ENCODE measurements around the gene ABHD16A.

The ABHD16A gene

DNA sequence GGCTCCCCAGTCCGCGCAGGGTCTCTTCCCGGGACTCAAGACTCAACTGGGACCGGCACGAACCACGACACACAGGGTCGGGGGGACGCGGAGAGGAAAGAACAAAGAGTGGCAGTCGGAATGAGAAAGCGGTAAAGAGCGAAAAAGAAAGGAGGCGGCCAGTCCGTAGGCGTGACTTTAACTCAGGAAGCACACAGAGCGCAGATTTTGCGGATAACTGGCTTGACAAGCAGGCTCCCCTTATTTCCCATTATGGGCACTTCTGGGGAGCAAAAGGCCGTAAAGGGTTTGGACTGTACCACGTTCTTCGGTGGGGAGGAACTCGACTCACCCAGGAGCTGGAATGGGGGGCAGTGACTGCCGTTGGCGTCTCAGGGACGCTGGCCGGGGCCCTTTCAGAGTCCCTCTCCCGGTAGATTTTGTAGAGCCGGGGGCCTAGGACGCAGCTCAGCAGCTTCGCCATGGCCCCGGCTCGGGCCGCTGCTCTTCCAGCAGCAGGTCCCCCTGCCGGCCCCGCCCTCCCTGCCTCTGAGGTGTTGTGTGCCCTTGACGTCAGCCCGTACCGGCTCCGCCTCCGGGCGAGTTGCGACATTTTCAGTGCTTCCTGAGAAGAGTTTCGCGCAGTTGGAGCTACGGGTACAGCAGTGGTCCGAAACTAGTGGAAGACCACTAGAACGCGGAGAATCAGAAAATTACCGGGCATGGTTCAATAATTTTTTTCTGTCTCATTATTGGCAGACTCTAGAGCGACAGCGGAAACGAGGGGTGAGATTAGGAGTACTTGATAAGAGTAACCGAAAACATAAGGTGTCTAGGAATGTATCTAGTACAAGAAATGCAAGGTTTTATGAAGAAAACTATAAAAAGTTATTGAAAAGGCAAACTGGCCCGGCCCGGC is at the start of gene ABHD16A:
Gene ABHD16A, minus strand, starts transcription at position 506 of the 898 bp plus-strand sequence. Its CDS starts 43 bp downstream, at position 463.
- peak; percentile 97 for FAIRE-seq

DNA sequence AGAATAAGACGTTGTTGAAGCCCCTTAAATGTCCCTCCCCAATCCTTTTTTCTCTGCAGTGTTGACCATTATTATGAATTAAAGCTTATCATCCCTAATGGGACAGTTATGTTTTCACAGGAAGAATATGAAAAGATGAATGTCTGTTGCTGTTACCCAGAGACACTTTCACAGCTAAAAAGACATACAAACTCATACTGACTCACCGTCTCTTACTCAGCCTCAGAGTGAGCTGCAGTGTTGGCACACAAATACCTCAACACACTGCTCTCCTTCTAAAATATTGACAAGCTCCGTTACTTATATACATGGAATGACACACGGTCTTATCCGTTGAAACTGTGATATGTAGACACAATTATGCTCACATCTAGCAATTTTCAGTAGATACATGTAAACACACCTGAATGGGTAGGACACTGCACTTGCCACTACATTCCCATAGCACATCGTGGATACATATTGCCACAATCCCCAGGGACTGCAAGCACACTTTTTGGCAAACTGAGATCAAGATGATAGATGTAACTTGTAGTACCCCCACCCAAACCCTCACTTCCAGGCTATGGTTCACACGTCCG is 49.7 kb upstream of the ABHD16A start:
- no peak for FAIRE-seq

DNA sequence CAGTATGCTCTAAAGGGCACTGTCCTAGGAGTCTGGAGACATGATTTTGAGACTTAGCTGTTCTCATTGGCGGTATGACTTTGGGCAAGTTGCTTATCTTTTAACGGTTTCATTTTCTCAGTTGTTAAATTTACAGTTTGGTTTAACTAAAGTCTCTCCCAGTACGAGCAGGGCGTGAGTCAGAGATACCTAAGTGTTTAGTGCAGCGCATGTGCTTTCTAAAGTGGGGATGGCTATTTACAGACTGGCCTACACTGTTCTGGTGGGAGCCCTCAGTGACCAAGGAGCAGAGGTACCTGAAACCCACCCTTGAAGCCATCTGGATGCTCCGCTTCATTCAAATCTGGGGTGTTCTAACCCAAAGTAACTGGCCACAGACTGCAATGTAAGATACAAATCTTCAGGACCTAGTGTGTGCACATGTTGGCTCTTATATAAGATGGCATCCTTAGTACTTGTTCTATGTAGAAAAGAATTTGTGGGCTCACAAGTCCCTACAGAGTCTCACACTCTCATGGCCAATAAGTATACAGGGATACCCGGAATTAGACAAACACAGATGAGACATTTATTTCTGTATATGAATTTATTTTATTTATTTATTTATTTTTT is 47.4 kb upstream of the ABHD16A start:
- FAIRE-seq = no peak

DNA sequence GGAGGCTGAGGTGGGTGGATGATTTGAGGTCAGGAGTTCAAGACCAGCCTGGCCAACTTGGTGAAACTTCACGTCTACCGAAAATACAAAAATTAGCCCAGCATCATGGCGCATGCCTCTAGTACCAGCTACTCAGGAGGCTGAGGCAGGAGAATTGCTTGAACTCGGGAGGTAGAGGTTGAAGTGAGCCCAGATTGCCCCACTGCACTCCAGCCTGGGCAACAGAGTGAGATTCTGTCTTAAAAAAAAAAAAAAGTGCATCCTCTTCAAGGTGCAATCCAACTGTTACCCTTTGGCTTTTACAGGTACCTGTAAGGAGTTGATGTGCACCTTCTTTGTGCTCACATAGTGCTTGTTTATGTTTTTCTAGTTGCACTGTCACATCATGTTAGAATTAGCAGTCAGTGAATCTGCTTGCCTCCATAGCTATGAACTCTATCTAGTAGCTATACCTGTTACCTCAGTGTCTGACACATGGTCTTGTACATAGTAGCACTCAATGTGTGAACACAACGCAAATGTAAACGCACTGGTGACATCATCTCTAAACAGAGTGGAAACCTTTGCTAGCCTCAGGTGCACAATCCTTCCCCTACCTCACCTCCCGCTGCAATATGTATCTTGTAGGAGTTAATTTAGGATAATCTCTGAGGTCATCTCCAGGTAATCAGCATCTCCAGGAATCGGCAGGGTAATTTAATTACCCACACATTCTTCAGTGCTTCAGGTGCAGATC is 46.3 kb upstream of the ABHD16A start:
- no peak for FAIRE-seq

DNA sequence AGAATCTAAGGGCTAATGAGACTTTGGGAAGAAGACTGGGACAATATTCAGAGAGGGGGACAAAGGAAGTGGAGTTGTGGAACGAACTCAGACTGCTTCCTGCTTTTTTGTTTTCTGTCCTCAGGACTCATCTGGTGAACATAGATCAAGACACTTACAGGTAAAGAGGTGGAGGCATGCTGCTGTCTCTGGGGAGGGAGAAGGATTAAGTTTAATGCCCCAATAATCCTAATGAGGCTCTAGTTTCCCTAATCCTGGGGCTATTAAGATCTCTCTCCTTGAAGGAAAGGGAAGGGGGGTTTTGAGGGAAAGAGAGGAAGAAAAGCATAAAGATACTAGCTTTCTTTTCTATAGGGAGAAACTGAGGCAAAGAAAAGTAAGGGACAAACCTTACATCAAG is 41.3 kb upstream of the ABHD16A start:
- FAIRE-seq = no peak

DNA sequence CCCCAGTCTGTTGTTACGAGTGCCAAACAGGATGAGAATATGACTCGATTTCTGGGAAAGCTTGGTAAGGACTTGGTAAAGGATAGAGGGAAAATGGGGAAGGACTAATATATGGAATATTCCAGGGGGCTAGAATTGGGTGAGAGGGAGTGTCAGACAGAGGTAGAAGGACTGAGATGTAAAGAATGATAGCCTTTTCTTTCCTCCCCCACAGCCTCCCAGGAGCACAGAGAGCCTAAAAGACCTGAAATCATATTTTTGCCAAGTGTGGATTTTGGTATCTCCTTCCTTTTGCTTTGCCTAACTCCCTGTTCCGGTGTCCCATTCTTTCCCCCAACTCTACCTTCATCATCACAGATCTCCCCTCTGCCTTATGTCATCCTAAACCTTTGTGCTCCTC is 39.8 kb upstream of the ABHD16A start:
- no peak for FAIRE-seq

DNA sequence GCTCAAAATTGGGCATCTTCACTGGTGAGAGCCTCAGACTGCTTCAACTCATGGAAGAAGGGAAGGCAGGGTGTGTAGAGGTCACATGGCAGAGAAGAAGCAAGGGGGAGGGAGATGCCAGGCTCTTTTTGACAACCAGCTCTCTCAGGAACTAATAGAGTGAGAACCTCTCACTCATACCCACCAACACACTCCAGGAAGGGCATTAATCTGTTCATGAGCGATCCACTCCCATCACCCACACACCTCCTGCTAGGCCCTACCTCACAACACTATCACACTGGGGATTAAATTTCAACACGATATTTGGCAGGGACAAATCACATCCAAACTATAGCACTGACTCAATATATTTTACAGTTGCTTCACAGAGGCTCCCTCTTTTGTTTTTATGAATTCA is 38.7 kb upstream of the ABHD16A start:
- no peak for FAIRE-seq

DNA sequence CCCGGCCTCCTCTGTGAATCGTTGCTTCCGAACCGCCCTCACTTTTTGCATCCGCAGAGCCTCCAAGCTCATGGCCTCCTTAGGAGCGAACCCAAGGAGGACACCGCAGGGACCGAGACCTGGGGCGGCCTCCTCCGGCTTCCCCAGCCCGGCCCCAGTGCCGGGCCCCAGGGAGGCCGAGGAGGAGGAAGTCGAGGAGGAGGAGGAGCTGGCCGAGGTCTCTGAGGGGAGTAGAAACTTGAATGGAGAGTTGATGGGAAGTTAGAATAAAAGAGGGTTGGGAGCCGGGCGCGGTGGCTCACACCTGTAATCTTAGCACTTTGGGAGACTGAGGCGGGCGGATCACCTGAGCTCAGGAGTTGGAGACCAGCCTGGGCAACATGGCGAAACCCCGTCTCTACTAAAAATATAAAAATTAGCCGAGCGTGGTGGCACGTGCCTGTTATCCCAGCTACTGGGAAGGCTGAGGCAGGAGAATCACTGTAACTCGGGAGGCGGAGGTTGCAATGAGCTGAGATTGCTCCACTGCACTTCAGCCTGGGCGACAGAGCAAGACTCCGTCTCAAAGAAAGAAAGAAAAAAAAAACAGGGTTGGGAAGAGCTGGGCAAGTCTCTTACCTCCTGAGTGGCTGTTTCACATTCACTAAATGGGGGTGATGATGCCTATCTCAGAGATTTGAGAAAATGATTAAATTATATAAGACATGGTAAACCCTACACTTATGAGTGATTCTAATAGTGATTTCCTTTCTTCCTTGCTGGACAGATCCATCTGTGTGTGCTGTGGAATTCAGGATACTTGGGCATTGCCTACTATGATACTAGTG is 37.5 kb upstream of the ABHD16A start:
- no peak for FAIRE-seq

DNA sequence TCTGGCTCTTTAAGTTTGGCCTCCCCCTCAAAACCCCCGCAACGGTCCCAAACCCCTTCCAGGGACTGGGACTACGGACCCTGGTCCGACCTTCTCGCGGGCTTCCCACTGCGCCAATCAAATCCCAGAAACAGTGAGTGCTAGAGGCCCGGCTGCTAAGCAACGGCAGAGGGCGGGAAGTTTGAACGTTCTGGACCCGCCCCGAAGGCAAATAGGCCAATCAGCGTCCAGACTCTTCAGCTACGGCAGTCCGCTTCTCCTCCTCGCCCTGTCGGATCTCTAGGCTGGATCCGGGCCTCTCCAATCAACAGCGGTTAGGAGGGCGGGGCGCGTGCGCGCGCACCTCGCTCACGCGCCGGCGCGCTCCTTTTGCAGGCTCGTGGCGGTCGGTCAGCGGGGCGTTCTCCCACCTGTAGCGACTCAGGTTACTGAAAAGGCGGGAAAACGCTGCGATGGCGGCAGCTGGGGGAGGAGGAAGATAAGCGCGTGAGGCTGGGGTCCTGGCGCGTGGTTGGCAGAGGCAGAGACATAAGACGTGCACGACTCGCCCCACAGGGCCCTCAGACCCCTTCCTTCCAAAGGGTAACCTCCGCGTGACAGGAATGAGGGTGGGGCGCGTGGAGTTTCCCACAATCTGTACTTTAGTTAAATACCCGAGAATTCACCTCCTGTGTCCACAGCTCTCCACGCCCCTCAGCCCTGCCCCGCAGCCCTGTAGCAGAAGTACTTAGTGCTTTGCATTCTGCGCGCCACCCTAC is 36.7 kb upstream of the ABHD16A start, which contains the start of gene MSH5:
Gene MSH5, plus strand, starts transcription at position 367 of the 758 bp plus-strand sequence. CDS start 462 bp downstream, outside the sequence.
- FAIRE-seq = peak; percentile 97

DNA sequence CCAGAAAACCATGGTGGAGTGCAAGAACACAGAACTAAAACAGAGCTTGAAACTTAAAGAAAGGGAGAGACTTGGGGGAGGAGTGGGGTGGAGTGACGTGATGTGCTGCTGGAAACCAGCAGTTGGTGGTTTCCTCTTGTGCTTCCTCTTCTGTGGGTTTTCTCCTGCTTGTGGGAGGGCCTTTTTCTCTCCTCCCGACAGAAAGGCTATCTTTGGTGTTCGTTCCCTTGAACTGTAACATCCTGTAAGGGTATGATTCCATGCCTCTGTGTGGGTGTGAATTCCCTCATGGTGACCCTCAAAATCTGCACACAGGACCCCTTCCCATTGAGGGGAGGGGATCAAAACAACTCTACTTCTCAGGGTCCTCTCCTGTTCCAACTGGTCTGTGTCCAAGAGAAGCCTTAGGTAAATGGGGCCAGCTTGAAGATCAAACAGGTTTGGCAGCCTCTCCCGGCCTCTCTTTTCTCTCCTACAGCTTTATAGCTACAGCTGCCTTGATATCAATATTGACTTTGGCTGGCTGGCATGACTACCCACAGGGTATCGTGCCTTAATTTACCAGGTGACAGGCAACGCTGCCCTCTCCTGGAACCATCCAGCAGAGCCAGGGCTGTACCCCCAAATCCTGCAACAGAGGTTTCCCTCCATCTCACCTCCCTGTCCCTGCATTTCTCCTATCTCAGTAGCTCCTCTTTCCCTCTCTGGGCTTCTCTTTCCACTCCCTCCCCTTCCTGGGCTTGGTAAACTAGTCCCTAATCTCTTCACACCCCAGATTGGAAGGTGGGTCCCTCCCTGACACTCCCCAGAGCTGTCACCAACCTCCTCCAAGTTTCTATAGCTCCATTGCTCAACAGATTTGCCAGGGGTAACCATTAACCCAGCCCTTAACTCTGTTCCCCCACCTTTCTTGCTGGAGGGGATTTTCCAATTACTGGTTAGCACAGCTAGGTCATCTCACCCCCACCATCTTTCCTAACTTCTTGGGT is 35.2 kb upstream of the ABHD16A start:
- FAIRE-seq = peak; percentile 68

DNA sequence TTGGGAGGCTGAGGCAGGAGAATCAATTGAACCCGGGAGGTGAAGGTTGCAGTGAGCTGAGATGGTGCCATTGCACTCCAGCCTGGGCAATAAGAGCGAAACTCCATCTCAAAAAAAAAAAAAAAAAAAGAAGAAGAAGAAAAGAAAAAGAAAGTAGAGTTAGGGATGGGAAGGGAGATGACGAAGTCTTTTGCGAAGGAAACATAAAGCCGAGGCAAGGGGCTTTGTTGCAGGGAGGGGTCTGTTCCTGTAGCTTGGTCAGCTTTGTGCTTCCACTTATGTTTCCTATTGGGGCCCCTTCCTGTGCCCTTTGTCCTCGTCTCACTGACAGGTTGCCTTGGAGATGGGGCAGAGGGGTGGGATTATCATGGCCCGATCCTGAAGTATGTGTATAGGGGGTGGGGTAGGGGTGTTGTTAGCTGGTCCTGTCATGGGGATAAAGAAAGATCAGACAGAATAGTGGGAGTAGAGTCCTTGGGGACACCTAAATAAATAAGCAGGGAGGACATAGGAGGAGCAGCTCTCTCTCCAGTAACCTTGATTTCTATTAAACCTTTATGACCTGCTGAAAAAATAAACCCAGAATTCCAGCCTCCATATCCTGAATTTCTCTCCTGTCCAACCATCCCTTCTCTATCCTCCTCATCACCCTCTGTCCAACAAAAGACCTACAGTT is 34.3 kb upstream of the ABHD16A start:
- no peak for FAIRE-seq

DNA sequence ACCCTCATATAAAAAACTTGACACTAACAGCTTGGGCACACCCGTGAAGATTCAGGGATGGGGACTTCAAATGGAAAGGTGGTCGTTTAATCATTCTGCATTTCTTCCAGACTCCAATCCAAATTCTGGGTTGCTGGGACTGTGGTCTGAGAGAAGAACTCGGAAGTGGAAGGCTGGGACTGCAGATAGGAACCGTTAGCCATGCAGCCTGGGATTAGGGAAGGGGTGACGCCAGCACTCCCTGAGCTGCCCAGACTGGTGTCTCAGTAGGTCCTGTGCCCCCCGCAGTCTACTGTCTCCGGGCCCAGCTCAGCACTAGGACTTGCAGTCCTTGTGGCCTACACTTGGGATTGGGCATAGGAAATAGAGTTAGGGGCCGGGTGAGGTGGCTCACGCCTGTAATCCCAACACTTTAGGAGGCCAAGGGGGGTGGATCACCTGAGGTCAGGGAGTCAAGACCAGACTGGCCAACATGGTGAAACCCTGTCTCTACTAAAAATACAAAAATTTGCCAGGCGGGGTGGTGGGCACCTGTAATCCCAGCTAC is 33.7 kb upstream of the ABHD16A start:
- FAIRE-seq = no peak

DNA sequence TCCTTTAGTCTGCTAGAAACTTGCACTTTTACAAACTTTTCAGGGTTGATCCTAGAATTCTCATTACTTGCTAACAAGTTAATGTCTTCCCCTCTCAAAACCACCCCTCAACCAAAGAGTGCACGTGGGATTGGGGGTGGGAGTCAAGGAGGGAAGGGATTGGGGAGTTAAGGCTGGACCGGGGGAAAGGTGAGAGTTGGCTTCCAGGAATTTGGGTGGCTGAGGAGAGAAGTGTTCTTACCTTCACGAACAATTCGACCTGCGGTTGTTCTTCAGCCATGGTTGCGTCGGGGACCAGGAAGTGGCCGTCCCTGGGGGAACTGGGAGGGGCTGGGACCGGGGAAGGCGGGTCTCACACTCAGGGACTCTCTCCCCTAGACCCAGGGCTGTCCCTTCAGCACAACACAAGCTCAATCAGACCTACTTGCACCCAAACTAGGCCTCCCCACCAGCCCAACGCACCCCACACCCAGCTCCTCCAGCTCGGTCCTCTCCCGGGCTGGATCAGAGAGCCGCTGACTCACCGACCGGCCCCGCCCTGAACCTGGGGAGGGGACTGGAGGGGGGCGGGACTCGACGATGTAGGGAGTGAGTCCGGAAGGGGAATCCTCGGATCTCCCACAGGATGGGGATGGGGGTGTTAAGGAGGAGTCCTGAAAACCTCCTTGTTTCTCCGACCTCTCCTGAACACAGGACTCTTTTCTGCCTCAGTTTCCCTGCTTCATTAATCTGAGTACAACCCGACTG is 33.1 kb upstream of the ABHD16A start, which contains the start of gene CLIC1:
Gene CLIC1, minus strand, starts transcription at position 510 of the 747 bp plus-strand sequence. Its CDS starts 230 bp downstream, at position 280.
- no peak for FAIRE-seq

DNA sequence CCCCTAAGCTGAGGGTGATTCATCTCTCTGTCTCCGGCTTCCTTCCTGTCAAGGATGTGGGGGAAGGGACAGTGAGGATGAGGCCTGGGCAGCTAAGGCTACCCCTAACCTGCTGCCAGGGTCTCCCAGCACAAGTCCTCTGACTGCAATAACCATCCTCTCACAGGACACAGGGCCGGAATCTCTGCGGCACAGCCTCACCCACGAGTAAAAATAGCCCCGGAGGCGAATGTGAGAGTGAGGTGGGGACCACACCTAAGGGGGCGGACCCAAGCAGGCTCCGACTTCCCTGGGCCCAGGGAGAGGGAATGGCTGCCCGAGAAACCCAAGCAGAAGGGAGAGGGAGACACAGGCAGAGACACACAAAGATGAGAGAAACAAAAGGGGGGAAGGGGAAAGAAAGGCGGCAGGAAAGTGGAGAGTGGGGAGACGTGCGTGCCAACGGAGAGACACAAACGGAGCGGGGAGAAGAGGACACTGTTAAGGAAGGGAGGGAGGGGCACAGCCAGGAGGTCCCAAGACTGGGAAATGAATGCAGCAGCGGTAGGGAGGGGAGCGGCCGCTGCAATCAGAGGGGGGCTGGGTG is 31.8 kb upstream of the ABHD16A start:
- FAIRE-seq = no peak

DNA sequence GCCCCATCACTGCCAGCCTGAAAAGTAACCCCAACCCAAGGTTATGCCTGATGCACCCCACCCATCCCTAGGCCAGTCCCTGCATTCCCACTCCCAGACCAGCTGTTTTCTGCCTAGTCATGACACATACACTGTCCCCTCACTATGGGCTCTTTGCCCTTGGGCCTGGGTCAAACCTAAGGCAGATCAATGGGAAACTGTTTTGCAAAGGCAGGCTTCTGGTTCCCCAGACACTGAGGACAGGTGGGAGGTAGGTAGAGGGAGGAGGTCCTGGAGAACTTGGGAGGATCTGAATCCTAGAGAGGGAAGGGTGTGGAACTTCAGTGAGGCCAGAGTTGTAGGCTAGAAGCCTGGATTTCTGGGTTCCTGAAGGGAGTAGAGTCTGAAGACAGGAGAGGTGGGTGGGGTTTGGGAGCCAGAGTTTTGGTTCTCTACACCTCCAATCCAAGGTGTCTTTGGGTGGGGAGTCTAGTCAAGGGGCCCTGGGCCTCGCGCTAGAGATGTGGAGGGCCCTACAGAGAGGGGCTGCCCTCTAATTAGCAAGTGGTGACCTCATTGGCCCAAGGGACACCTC is 31.2 kb upstream of the ABHD16A start:
- FAIRE-seq = no peak

DNA sequence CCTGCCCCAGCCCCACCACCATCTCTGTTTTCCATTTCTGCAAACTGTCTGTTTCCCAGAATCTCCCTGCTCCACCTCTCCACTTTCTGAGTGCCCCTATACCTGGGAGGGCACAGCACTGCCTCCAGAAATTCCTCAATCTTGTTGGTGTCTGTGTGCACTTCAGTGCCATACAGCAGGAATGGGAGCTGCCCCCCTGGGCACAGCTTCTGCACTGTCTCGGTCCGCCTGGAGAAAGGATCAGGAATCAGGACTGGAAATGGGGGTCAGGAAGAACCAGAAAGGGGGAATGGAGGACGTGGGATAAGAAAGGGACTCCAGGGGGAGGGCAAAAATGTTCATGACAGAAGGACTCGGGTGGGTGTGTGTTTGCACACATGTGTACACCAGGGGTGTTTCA is 30.6 kb upstream of the ABHD16A start:
- FAIRE-seq = no peak

DNA sequence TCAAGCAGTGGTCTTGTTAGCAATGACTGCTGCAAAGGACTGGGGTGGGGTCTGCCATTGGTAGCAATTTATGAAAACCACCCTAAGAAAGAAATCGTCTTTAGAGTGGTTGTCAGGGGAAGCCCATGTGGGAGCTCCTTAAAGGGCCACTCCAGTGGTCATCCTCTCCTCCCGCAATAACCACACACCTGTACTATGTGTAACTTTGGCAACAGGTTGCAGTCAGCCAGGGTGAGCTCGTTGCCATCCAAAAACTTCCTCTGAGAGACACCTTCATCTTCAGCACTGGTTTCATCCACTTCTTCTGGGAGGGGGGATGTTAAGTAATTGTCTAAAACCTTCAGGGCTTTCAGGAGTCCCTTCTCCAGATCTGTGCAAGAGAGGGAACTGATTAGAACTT is 28.9 kb upstream of the ABHD16A start:
- no peak for FAIRE-seq
